Liver (tissue), 9 donors: ENCODE measurements around the gene KLHDC10. TPM values are rescaled to one million over a fixed set of nuclear protein-coding genes. Genes with fewer than 3 reads are reported as not detected.

ENCODE experiments used
- DNase-seq: peaks from one replicate; pipeline ENCODE4 v3.0.0-alpha.2; 2017; ENCODE audit warnings: low spot score
- H3K27ac ChIP-seq, 2 donors: one replicate each; pipeline ENCODE4 v1.7.0; 2013; ENCODE audit warnings: inconsistent platforms in 2 of 2, low read length in 2 of 2, control low read depth in 1 of 2, low read depth in 1 of 2, mild to moderate bottlenecking in 1 of 2
- H3K27me3 ChIP-seq, 4 donors: one replicate each; pipeline versions ENCODE4 v1.6.1 to v1.7.0; 2013; ENCODE audit warnings: low read length in 3 of 4, inconsistent platforms in 1 of 4, mild to moderate bottlenecking in 1 of 4, moderate library complexity in 1 of 4; ENCODE audit not compliant: control insufficient read depth in 4 of 4, insufficient read depth in 4 of 4
- H3K36me3 ChIP-seq, 4 donors: one replicate each; pipeline versions ENCODE4 v1.6.1 to v1.7.0; 2013; ENCODE audit warnings: low read length in 3 of 4, mild to moderate bottlenecking in 3 of 4, low read depth in 1 of 4, moderate library complexity in 1 of 4; ENCODE audit not compliant: control insufficient read depth in 4 of 4, insufficient read depth in 3 of 4
- H3K4me1 ChIP-seq, 4 donors: one replicate each; pipeline versions ENCODE4 v1.6.1 to v1.7.0; 2013; ENCODE audit warnings: low read length in 3 of 4, mild to moderate bottlenecking in 3 of 4, moderate library complexity in 1 of 4; ENCODE audit not compliant: control insufficient read depth in 4 of 4, insufficient read depth in 4 of 4
- H3K4me3 ChIP-seq, 3 donors: one replicate each; pipeline versions ENCODE4 v1.6.1 to v1.7.0; 2013; ENCODE audit warnings: low read length in 3 of 3, control low read depth in 1 of 3, low read depth in 1 of 3, mild to moderate bottlenecking in 1 of 3
- H3K9ac ChIP-seq, 2 donors: one replicate each; pipeline ENCODE4 v1.7.0; 2013; ENCODE audit warnings: low read length in 2 of 2, mild to moderate bottlenecking in 2 of 2, moderate library complexity in 2 of 2, control low read depth in 1 of 2, low read depth in 1 of 2
- H3K9me3 ChIP-seq, 4 donors: one replicate each; pipeline versions ENCODE4 v1.6.1 to v1.7.0; 2013; ENCODE audit warnings: low read length in 3 of 4; ENCODE audit not compliant: control insufficient read depth in 4 of 4
- ATF3 ChIP-seq: IDR thresholded peaks from 2 replicates; pipeline ENCODE4 v1.6.1; 2016; ENCODE audit warnings: antibody characterized with exemption
- CTCF ChIP-seq: fragments of 150-350 bp; IDR thresholded peaks from 2 replicates; pipeline ENCODE4 v1.5.1; 2017; ENCODE audit warnings: improper control_type of control experiment, low read depth, low read length; ENCODE audit not compliant: missing input control
- EGR1 ChIP-seq, 2 donors: IDR thresholded peaks; 2 replicates each; pipeline ENCODE4 v1.6.1; 2016 to 2018; ENCODE audit warnings: antibody characterized with exemption in 2 of 2, low read depth in 2 of 2
- FOXA1 ChIP-seq: IDR thresholded peaks from 2 replicates; pipeline ENCODE4 v1.6.1; 2016; ENCODE audit warnings: antibody characterized with exemption
- FOXA2 ChIP-seq: IDR thresholded peaks from 2 replicates; pipeline ENCODE4 v1.6.1; 2016; ENCODE audit warnings: antibody characterized with exemption
- GABPA ChIP-seq, 2 donors: IDR thresholded peaks in 1 of 2; conservative IDR thresholded peaks in 1 of 2; 2 replicates each; pipeline ENCODE4 v1.6.1; 2016; ENCODE audit warnings: antibody characterized with exemption in 2 of 2, mild to moderate bottlenecking in 1 of 2, moderate library complexity in 1 of 2
- HNF4A ChIP-seq, 2 donors: conservative IDR thresholded peaks; 2 replicates each; pipeline ENCODE4 v1.6.1; 2016; ENCODE audit warnings: antibody characterized with exemption in 2 of 2, mild to moderate bottlenecking in 2 of 2
- HNF4G ChIP-seq: IDR thresholded peaks from 2 replicates; pipeline ENCODE4 v1.6.1; 2016; ENCODE audit warnings: antibody characterized with exemption
- JUND ChIP-seq, 2 donors: IDR thresholded peaks; 2 replicates each; pipeline ENCODE4 v1.6.1; 2016; ENCODE audit warnings: antibody characterized with exemption in 2 of 2
- MAX ChIP-seq: IDR thresholded peaks from 2 replicates; pipeline ENCODE4 v1.6.1; 2016; ENCODE audit warnings: antibody characterized with exemption
- NR2F2 ChIP-seq: IDR thresholded peaks from 2 replicates; pipeline ENCODE4 v1.6.1; 2016; ENCODE audit warnings: antibody characterized with exemption
- RAD21 ChIP-seq, 2 donors: IDR thresholded peaks; 2 replicates each; pipeline ENCODE4 v1.6.1; 2016; ENCODE audit warnings: antibody characterized with exemption in 2 of 2, mild to moderate bottlenecking in 2 of 2
- REST ChIP-seq: IDR thresholded peaks from 2 replicates; pipeline ENCODE4 v1.6.1; 2016; ENCODE audit warnings: antibody characterized with exemption, mild to moderate bottlenecking
- RXRA ChIP-seq, 2 donors: IDR thresholded peaks; 2 replicates each; pipeline ENCODE4 v1.6.1; 2017 to 2018; ENCODE audit warnings: antibody characterized with exemption in 2 of 2, mild to moderate bottlenecking in 1 of 2
- SP1 ChIP-seq: IDR thresholded peaks from 2 replicates; pipeline ENCODE4 v1.6.1; 2018; ENCODE audit warnings: antibody characterized with exemption, mild to moderate bottlenecking
- TAF1 ChIP-seq: conservative IDR thresholded peaks from 2 replicates; pipeline ENCODE4 v1.6.1; 2016; ENCODE audit warnings: antibody characterized with exemption, mild to moderate bottlenecking
- YY1 ChIP-seq: IDR thresholded peaks from 2 replicates; pipeline ENCODE4 v1.6.1; 2016; ENCODE audit warnings: antibody characterized with exemption, mild to moderate bottlenecking
- ZBTB33 ChIP-seq: IDR thresholded peaks from 2 replicates; pipeline ENCODE4 v1.6.1; 2016; ENCODE audit warnings: antibody characterized with exemption
- WGBS: extraction: QIAGEN DNeasy Blood & Tissue Kit; methylation state at CpG from one replicate; pipeline ENCODE4 v1.1.7; 2013; 5-methylcytosine and 5-hydroxymethylcytosine counted together
- polyA plus RNA-seq, 2 donors: library from polyadenylated mRNA; stranded (reverse) in 1 of 2; unstranded in 1 of 2; fragments of 200-250 nt in 1 of 2; fragments of >200 nt in 1 of 2; fragmentation: Nextera tagmentation in 1 of 2; extraction: Ambion mirVana in 1 of 2; gene quantifications; one replicate each; pipeline versions ENCODE4 v1.2.1 to v1.2.3, GENCODE V29; 2013 to 2015
- total RNA-seq, 2 donors: library from RNA; depleted of rRNA; stranded (reverse); fragments of >200 nt; gene quantifications; one replicate each; pipeline ENCODE4 v1.2.3, GENCODE V29; 2014
- donor health status: healthy.
- donor health status: healthy.
- donor health status: healthy.
- donor health status: healthy.
- donor health status: healthy.

Gene KLHDC10
- total and polyA plus RNA-seq, 4 donors = 10.8 to 31.2 (median 17.4) TPM

GRCh38 chr7:130091999-130092398, 21.7 kb downstream of the KLHDC10 start:
- peaks cover 0 to 17% (median 6%) of the 10 kb centered on the region in 4 donors for H3K4me1 ChIP-seq
- H3K9ac ChIP-seq = no peak overlapping the region
- H3K27ac ChIP-seq = no peak overlapping the region
- no peak for DNase-seq
- 91% methylated on average over 1 of the region's 1 CpG for WGBS
- H3K36me3 ChIP-seq = no peaks in the 10 kb centered on the region
- TF ChIP-seq FOXA2 = no peak
- TF ChIP-seq HNF4A (conservative IDR thresholded peaks at IDR 0.05) = no peak
- TF ChIP-seq YY1 = no peak
- no peak for TF ChIP-seq JUND (IDR thresholded peaks at IDR 0.05)
- no peak for TF ChIP-seq GABPA (IDR thresholded peaks at IDR 0.05 in 1 of 2, conservative IDR thresholded peaks at IDR 0.05 in 1 of 2)
- TF ChIP-seq ZBTB33 = no peak
- TF ChIP-seq CTCF = no peak
- no peak for TF ChIP-seq HNF4G
- no peak for TF ChIP-seq ATF3
- no peak for TF ChIP-seq FOXA1
- TF ChIP-seq RAD21 (IDR thresholded peaks at IDR 0.05) = no peak
- TF ChIP-seq REST = no peak
- TF ChIP-seq RXRA (IDR thresholded peaks at IDR 0.05) = no peak
- no peak for TF ChIP-seq EGR1 (IDR thresholded peaks at IDR 0.05; ENCODE audit: low read depth in 2 of 2)
- no peak for TF ChIP-seq NR2F2
- TF ChIP-seq SP1 = no peak
- no peak for TF ChIP-seq MAX
- TF ChIP-seq TAF1 = no peak
- H3K4me3 ChIP-seq = no peak overlapping the region
- no peaks in the 10 kb centered on the region for H3K27me3 ChIP-seq
- no peaks in the 10 kb centered on the region for H3K9me3 ChIP-seq
